ENCODE measurements around the gene TMEM17.
A peak's percentile ranks its signal among the peaks of the same experiment; 100 is the strongest.

TMEM17 gene

DNA sequence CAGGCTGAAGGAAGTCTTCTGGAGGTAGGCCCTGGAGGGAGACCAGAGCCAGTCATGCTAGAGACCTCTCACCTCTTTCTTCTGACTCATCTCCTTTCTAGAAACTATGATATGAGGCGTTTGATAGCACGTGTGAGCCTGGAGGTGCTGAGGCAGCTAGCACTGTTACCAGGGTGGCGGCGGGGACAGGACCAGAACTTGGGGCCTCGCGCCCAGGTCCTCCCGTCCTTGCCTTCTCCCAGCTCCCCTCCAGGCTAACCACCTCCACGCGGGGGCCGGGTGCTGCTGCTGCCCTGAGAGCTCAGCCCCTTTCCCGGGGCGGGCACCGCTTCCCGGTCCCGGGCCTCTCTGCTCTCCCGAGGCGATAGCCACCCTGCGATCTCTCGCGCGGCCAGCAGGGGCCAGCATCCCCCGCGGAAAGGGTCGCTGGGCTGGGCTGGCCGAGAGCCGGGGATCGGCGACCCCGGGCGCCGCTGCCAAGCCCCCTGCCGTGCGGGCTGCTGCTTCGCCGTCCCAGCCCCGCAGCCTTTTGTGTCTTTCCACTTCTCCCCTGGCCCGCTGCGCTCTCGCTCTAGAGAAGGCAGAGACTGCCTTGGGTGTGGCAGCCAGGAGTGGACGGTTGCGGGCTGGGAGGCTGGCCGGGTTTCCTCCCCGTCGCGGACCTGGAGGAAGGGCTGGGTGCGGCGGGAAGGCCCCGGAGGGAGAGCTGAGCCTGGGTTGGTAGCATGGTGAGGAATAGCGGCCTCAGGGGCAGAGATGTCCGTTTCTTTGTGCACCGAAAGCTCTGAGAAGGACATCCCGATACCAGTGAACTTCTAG, 49.1 kb downstream of the TMEM17 start:
- Mint-ChIP-seq H3K27me3 (ENCODE audit: low read depth) (peaks cover 3% of the 10 kb centered on the region), H3K9me3 (no peaks in the 10 kb centered on the region), H3K27ac (peak overlapping the region in 2 of 3 experiments; percentile 90 to 96), H3K4me3 (peak overlapping the region; percentile 70 to 77 (median 72)), H3K4me1 (peaks cover 33% of the 10 kb centered on the region), H3K36me3 (ENCODE audit: low read depth) (no peaks in the 10 kb centered on the region)
- TF ChIP-seq, protein P1, sequence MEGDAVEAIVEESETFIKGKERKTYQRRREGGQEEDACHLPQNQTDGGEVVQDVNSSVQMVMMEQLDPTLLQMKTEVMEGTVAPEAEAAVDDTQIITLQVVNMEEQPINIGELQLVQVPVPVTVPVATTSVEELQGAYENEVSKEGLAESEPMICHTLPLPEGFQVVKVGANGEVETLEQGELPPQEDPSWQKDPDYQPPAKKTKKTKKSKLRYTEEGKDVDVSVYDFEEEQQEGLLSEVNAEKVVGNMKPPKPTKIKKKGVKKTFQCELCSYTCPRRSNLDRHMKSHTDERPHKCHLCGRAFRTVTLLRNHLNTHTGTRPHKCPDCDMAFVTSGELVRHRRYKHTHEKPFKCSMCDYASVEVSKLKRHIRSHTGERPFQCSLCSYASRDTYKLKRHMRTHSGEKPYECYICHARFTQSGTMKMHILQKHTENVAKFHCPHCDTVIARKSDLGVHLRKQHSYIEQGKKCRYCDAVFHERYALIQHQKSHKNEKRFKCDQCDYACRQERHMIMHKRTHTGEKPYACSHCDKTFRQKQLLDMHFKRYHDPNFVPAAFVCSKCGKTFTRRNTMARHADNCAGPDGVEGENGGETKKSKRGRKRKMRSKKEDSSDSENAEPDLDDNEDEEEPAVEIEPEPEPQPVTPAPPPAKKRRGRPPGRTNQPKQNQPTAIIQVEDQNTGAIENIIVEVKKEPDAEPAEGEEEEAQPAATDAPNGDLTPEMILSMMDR (IDR thresholded peaks at IDR 0.05; ENCODE audit: unreplicated experiment in 3 of 3) = peak; percentile 98 to 99 (median 98)

DNA sequence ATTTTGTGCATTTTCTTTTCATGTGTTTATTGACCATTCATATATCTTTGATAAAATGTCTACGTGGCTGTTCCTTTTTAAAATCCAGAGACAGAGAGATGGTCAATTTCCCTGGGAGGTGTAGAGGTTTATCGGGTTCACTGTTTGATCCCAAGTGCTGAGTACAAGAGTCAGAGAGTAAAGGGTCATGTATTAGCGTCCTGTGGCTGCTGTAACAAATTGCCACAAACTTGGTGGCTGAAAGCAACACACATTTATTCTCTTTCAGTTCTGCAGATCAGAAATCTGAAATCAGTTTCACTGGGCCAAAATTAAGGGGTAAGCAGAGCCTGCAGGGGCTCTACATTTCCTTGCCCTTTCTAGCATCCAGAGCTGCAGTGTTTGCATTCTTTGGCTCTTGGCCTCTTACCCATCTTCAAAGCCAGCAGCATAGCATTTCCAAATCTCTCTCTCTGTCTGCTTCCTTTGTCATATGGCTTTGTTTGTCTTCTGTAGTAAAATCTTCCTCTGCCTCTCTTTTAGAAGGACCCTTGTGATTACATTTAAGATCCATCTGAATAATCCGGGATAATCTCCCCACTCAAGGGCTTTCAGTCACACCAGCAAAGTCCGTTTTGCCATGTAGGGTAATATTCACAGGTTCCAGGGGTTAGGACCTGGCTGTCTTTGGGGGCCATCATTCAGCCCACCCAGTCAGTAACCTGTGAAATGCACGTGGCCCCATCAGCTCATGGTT, 49.9 kb downstream of the TMEM17 start:
- Mint-ChIP-seq H3K4me3 (peak overlapping the region; percentile 23 to 63 (median 54)), H3K9me3 (no peaks in the 10 kb centered on the region), H3K27me3 (ENCODE audit: low read depth) (peaks cover 3% of the 10 kb centered on the region), H3K4me1 (peaks cover 29% of the 10 kb centered on the region), H3K36me3 (ENCODE audit: low read depth) (no peaks in the 10 kb centered on the region), H3K27ac (peak overlapping the region in 2 of 3 experiments; percentile 33 to 84)
- TF ChIP-seq, protein P1 (IDR thresholded peaks at IDR 0.05; ENCODE audit: unreplicated experiment in 3 of 3) = no peak

GRCh38 chr2:62453955-62454354, 52.0 kb downstream of the TMEM17 start:
- H3K4me3 Mint-ChIP-seq = no peak overlapping the region
- H3K27ac Mint-ChIP-seq = peak overlapping the region in 2 of 3 experiments; percentile 43 to 68
- H3K4me1 Mint-ChIP-seq = peaks cover 24% of the 10 kb centered on the region
- TF ChIP-seq, protein P1 (IDR thresholded peaks at IDR 0.05; ENCODE audit: unreplicated experiment in 3 of 3) = no peak
- no peaks in the 10 kb centered on the region for H3K9me3 Mint-ChIP-seq
- peaks cover 3% of the 10 kb centered on the region for H3K27me3 Mint-ChIP-seq (ENCODE audit: low read depth)
- no peaks in the 10 kb centered on the region for H3K36me3 Mint-ChIP-seq (ENCODE audit: low read depth)

- TF ChIP-seq, protein P1 (IDR thresholded peaks at IDR 0.05; ENCODE audit: unreplicated experiment in 3 of 3) = no peak
- Mint-ChIP-seq H3K36me3 (ENCODE audit: low read depth) (no peaks in the 10 kb centered on the region), H3K27me3 (ENCODE audit: low read depth) (peaks cover 3% of the 10 kb centered on the region), H3K9me3 (no peaks in the 10 kb centered on the region), H3K27ac (peak overlapping the region in 1 of 3 experiments; percentile 43), H3K4me3 (no peak overlapping the region), H3K4me1 (peaks cover 14% of the 10 kb centered on the region)
Observed at GRCh38 chr2:62452701-62453454, 53.1 kb downstream of the TMEM17 start.

GRCh38 chr2:62450716-62451191, 55.2 kb downstream of the TMEM17 start:
- Mint-ChIP-seq H3K27me3 (ENCODE audit: low read depth) (no peaks in the 10 kb centered on the region), H3K9me3 (no peaks in the 10 kb centered on the region), H3K4me1 (peaks cover 6% of the 10 kb centered on the region), H3K27ac (no peak overlapping the region), H3K4me3 (no peak overlapping the region), H3K36me3 (ENCODE audit: low read depth) (no peaks in the 10 kb centered on the region)
- TF ChIP-seq, protein P1 (IDR thresholded peaks at IDR 0.05; ENCODE audit: unreplicated experiment in 3 of 3) = no peak

Measured in nephron (organoid).